MM.1S (cell line): ENCODE results near the gene CDKN1B.

Source experiments
- DNase-seq: peaks from one replicate; pipeline ENCODE4 v3.0.0-alpha.2; 2015
- H2AFZ ChIP-seq: fragments of 300-600 bp; sonication (generic); 2 replicates; pipeline ENCODE4 v1.6.0; 2016; ENCODE audit warnings: antibody characterized with exemption, low read length
- H3F3A ChIP-seq: fragments of 300-600 bp; sonication (generic); 2 replicates; pipeline ENCODE4 v1.6.1; 2016; ENCODE audit warnings: mild to moderate bottlenecking, antibody characterized with exemption, low read length, moderate library complexity, mixed read lengths; ENCODE audit not compliant: insufficient read depth
- H3K27ac ChIP-seq: fragments of 300-600 bp; sonication (generic); 2 replicates; pipeline ENCODE4 v1.5.1; 2016; ENCODE audit warnings: mild to moderate bottlenecking, low read length
- H3K27me3 ChIP-seq: fragments of 300-600 bp; sonication (generic); replicated peaks from 2 replicates; pipeline ENCODE4 v1.6.0; 2016; ENCODE audit warnings: low read length; ENCODE audit not compliant: insufficient read depth
- H3K36me3 ChIP-seq: fragments of 300-600 bp; sonication (generic); replicated peaks from 2 replicates; pipeline ENCODE4 v1.6.1; 2016; ENCODE audit warnings: mild to moderate bottlenecking, low read length, mixed read lengths; ENCODE audit not compliant: insufficient read depth
- H3K4me1 ChIP-seq: fragments of 300-600 bp; sonication (generic); 2 replicates; pipeline ENCODE4 v1.6.1; 2016; ENCODE audit warnings: low read length, mixed read lengths
- H3K4me2 ChIP-seq: fragments of 300-600 bp; sonication (generic); 2 replicates; pipeline ENCODE4 v1.6.0; 2016; ENCODE audit warnings: low read depth, low read length
- H3K4me3 ChIP-seq: fragments of 300-600 bp; sonication (generic); 2 replicates; pipeline ENCODE4 v1.5.1; 2016; ENCODE audit warnings: low read length, mixed read lengths
- H3K79me2 ChIP-seq: fragments of 300-600 bp; sonication (generic); 2 replicates; pipeline ENCODE4 v1.6.1; 2016; ENCODE audit warnings: mixed run types, low read length, mixed read lengths
- H3K9ac ChIP-seq: fragments of 300-600 bp; sonication (generic); 2 replicates; pipeline ENCODE4 v1.6.1; 2016; ENCODE audit warnings: low read length, mixed read lengths
- H3K9me2 ChIP-seq: fragments of 300-600 bp; sonication (generic); replicated peaks from 2 replicates; pipeline ENCODE4 v1.6.1; 2016; ENCODE audit warnings: mild to moderate bottlenecking, low read length, mixed read lengths; ENCODE audit not compliant: insufficient read depth
- H3K9me3 ChIP-seq: fragments of 300-600 bp; sonication (generic); replicated peaks from 2 replicates; pipeline ENCODE4 v1.6.1; 2016; ENCODE audit warnings: mild to moderate bottlenecking, low read length, mixed read lengths; ENCODE audit not compliant: insufficient read depth
- H4K20me1 ChIP-seq: fragments of 300-600 bp; sonication (generic); 2 replicates; pipeline ENCODE4 v1.6.1; 2016; ENCODE audit warnings: mild to moderate bottlenecking, low read length, moderate library complexity, mixed read lengths; ENCODE audit not compliant: insufficient read depth
- CTCF ChIP-seq: fragments of 300-600 bp; sonication (generic); IDR thresholded peaks from 2 replicates; pipeline ENCODE4 v1.5.1; 2016; ENCODE audit warnings: antibody characterized with exemption, low read length, mixed read lengths
- EZH2 ChIP-seq: fragments of 300-600 bp; sonication (generic); optimal IDR thresholded peaks from 2 replicates; pipeline ENCODE3; 2017; ENCODE audit warnings: low read depth, mild to moderate bottlenecking, antibody characterized with exemption, low read length, mixed read lengths
- EZH2phosphoT487 ChIP-seq: fragments of 300-600 bp; sonication (generic); IDR thresholded peaks from 2 replicates; pipeline ENCODE4 v1.6.1; 2018; ENCODE audit warnings: antibody characterized with exemption, low read length

CDKN1B gene

GRCh38 chr12:12683725-12684124 lies 33.4 kb upstream of the CDKN1B start:
- DNase-seq, result no peak
- Histone ChIP-seq H3K79me2 (no peaks in the 10 kb centered on the region), H2AFZ (no peak overlapping the region), H3K4me1 (no peaks in the 10 kb centered on the region), H3K9me2 (no peaks in the 10 kb centered on the region), H3K4me2 (no peak overlapping the region), H3K9me3 (no peaks in the 10 kb centered on the region), H3K9ac (no peak overlapping the region), H4K20me1 (no peaks in the 10 kb centered on the region), H3F3A (no peaks in the 10 kb centered on the region), H3K36me3 (no peaks in the 10 kb centered on the region), H3K4me3 (no peak overlapping the region), H3K27ac (no peak overlapping the region), H3K27me3 (no peaks in the 10 kb centered on the region)
- TF ChIP-seq EZH2phosphoT487, result no peak
- TF ChIP-seq CTCF, result no peak
- no peak for TF ChIP-seq EZH2

- no peaks in the 10 kb centered on the region for H3K27me3 ChIP-seq
- H3K4me2 ChIP-seq, result no peak overlapping the region
These were observed 32.6 kb upstream of the CDKN1B start for GRCh38 chr12:12684375-12685106.

GRCh38 chr12:12685305-12685704 lies 31.9 kb upstream of the CDKN1B start:
- Histone ChIP-seq H2AFZ (no peak overlapping the region), H3K9me2 (no peaks in the 10 kb centered on the region), H3K36me3 (no peaks in the 10 kb centered on the region), H3K79me2 (no peaks in the 10 kb centered on the region), H3K9ac (no peak overlapping the region), H3K9me3 (no peaks in the 10 kb centered on the region), H4K20me1 (no peaks in the 10 kb centered on the region), H3K27ac (no peak overlapping the region), H3K4me1 (no peaks in the 10 kb centered on the region), H3K4me2 (no peak overlapping the region), H3K27me3 (no peaks in the 10 kb centered on the region), H3K4me3 (no peak overlapping the region), H3F3A (no peaks in the 10 kb centered on the region)
- DNase-seq, result no peak
- TF ChIP-seq CTCF (no peak), EZH2 (no peak)

More at GRCh38 chr12:12684375-12685106, 32.6 kb upstream of the CDKN1B start:
- no peak overlapping the region for H3K27ac ChIP-seq
- TF ChIP-seq EZH2phosphoT487, result no peak
- TF ChIP-seq CTCF, result no peak
- TF ChIP-seq EZH2, result no peak
- no peaks in the 10 kb centered on the region for H3K4me1 ChIP-seq
- no peaks in the 10 kb centered on the region for H3F3A ChIP-seq
- no peak overlapping the region for H2AFZ ChIP-seq
- H3K9me2 ChIP-seq, result no peaks in the 10 kb centered on the region
- H3K9me3 ChIP-seq, result no peaks in the 10 kb centered on the region
- H3K36me3 ChIP-seq, result no peaks in the 10 kb centered on the region
- H3K9ac ChIP-seq, result no peak overlapping the region
- no peaks in the 10 kb centered on the region for H3K79me2 ChIP-seq
- DNase-seq, result no peak
- no peak overlapping the region for H3K4me3 ChIP-seq
- H4K20me1 ChIP-seq, result no peaks in the 10 kb centered on the region
